Measurements from ENCODE around the gene SLC38A8. TPM values are rescaled to one million over a fixed set of nuclear protein-coding genes. Genes with fewer than 3 reads are reported as not detected.

The SLC38A8 gene
- total RNA-seq, 4 donors from 2014 or later, result not detected

GRCh38 chr16:84007520-84007919, 35.1 kb downstream of the SLC38A8 start:
- Histone ChIP-seq H3K4me3 (replicated peaks in 1 of 3) (no peak overlapping the region), H3K36me3 (no peaks in the 10 kb centered on the region), H3K27me3 (no peaks in the 10 kb centered on the region), H3K9me3 (no peaks in the 10 kb centered on the region), H3K27ac (no peak overlapping the region), H3K4me1 (no peaks in the 10 kb centered on the region)
- intact Hi-C loops (cut with DNase I), result no loop called here
- 79 to 88% methylated on average over 4 of the region's 4 CpGs for WGBS, 2 donors
- DNase-seq, result no peak
- TF ChIP-seq CTCF (IDR thresholded peaks at IDR 0.05), result no peak
- no peak for TF ChIP-seq POLR2A (IDR thresholded peaks at IDR 0.05)

DNA sequence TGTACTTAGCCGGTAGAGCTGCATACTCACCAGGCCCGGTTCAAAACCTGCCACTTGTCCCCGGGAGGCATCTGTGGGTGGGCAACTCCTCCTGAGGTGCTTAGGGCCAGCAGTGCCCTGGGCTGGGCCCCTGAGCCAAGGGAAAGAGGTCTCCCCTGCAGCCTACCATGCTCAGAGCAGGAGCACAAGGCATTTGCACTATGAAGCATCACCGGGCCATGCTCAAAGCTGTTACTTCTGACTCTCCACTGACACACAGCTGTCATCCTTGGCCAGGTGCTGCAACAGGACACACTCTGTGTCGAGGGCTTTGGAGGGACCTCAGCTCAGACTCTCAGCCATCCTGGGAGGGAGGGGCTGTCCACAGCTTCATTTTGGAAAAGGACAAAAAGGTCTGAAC, 37.2 kb downstream of the SLC38A8 start:
- H3K9me3 ChIP-seq, result no peaks in the 10 kb centered on the region
- no peaks in the 10 kb centered on the region for H3K27me3 ChIP-seq
- no peaks in the 10 kb centered on the region for H3K36me3 ChIP-seq
- WGBS, 2 donors, result 73 to 78% methylated on average over 2 to 5 of the region's 5 CpGs
- intact Hi-C loops (cut with DNase I), result no loop called here
- H3K4me3 ChIP-seq (replicated peaks in 1 of 3), result no peak overlapping the region
- no peaks in the 10 kb centered on the region for H3K4me1 ChIP-seq
- TF ChIP-seq POLR2A (IDR thresholded peaks at IDR 0.05) (no peak), CTCF (IDR thresholded peaks at IDR 0.05) (no peak)
- no peak overlapping the region for H3K27ac ChIP-seq
- no peak for DNase-seq

- intact Hi-C loops (cut with DNase I), result no loop called here
- H3K27me3 ChIP-seq, result no peaks in the 10 kb centered on the region
Measured at GRCh38 chr16:84004442-84004841, 38.2 kb downstream of the SLC38A8 start.

GRCh38 chr16:84003038-84003437, 39.6 kb downstream of the SLC38A8 start:
- Histone ChIP-seq H3K4me1 (no peaks in the 10 kb centered on the region), H3K27ac (no peak overlapping the region), H3K4me3 (replicated peaks in 1 of 3) (no peak overlapping the region), H3K36me3 (no peaks in the 10 kb centered on the region), H3K9me3 (no peaks in the 10 kb centered on the region), H3K27me3 (no peaks in the 10 kb centered on the region)
- intact Hi-C loops (cut with DNase I), result no loop called here
- DNase-seq, result no peak
- WGBS, 2 donors, result 84 to 86% methylated on average over 10 to 11 of the region's 12 CpGs
- no peak for TF ChIP-seq POLR2A (IDR thresholded peaks at IDR 0.05)

More at GRCh38 chr16:84004442-84004841, 38.2 kb downstream of the SLC38A8 start:
- H3K4me3 ChIP-seq (replicated peaks in 1 of 3), result no peak overlapping the region
- H3K4me1 ChIP-seq, result no peaks in the 10 kb centered on the region
- H3K27ac ChIP-seq, result no peak overlapping the region
- H3K36me3 ChIP-seq, result no peaks in the 10 kb centered on the region
- TF ChIP-seq CTCF (IDR thresholded peaks at IDR 0.05), result no peak
- TF ChIP-seq POLR2A (IDR thresholded peaks at IDR 0.05), result no peak
- 74 to 82% methylated on average over 5 to 6 of the region's 7 CpGs for WGBS, 2 donors
- H3K9me3 ChIP-seq, result no peaks in the 10 kb centered on the region
- DNase-seq, result no peak

GRCh38 chr16:84001726-84002125, 40.9 kb downstream of the SLC38A8 start:
- Histone ChIP-seq H3K27me3 (no peaks in the 10 kb centered on the region), H3K36me3 (no peaks in the 10 kb centered on the region), H3K4me1 (no peaks in the 10 kb centered on the region), H3K9me3 (no peaks in the 10 kb centered on the region), H3K27ac (no peak overlapping the region), H3K4me3 (replicated peaks in 1 of 3) (no peak overlapping the region)
- no peak for DNase-seq
- intact Hi-C loops (cut with DNase I), result no loop called here
- WGBS, 2 donors, result 90 to 97% methylated on average over 5 of the region's 7 CpGs
- TF ChIP-seq POLR2A (IDR thresholded peaks at IDR 0.05) (no peak), CTCF (IDR thresholded peaks at IDR 0.05) (no peak)

All from thyroid gland (tissue), 4 donors.